Measurements from ENCODE around the gene KLHL18. TPM values are rescaled to one million over a fixed set of nuclear protein-coding genes. Genes with fewer than 3 reads are reported as not detected.
"Not testable (repeated sequence)": the region's sequence is repeated elsewhere in the genome, so short reads cannot be mapped to it uniquely, and the experiment has no call there.

Gene KLHL18
- total RNA-seq, 1 donor from 2014 or later: 48.4 TPM

GRCh38 chr3:47342812-47343211 lies 60.1 kb downstream of the KLHL18 start:
- ATAC-seq (ENCODE audit: poor library complexity): no peak
- intact Hi-C loops (cut with DNase I): no loop called here
- no peak for DNase-seq

GRCh38 chr3:47343471-47343971 lies 60.8 kb downstream of the KLHL18 start:
- ATAC-seq (ENCODE audit: poor library complexity) (no peak), DNase-seq (no peak)
- intact Hi-C loops (cut with DNase I): no loop called here

- ATAC-seq (ENCODE audit: poor library complexity) (no peak), DNase-seq (no peak)
- intact Hi-C loops (cut with DNase I): no loop called here
Observed at GRCh38 chr3:47344971-47345370, 62.2 kb downstream of the KLHL18 start.

GRCh38 chr3:47347217-47347801 lies 64.6 kb downstream of the KLHL18 start:
- DNase-seq: no peak
- peak; percentile 51 for ATAC-seq (ENCODE audit: poor library complexity)
- intact Hi-C loops (cut with DNase I): no loop called here

GRCh38 chr3:47348411-47349154 lies 65.8 kb downstream of the KLHL18 start:
- intact Hi-C loops (cut with DNase I): no loop called here
- DNase-seq: no peak
- no peak for ATAC-seq (ENCODE audit: poor library complexity)

- DNase-seq: no peak
- ATAC-seq (ENCODE audit: poor library complexity): no peak
- intact Hi-C loops (cut with DNase I): no loop called here
Observed at GRCh38 chr3:47355010-47355409, 72.3 kb downstream of the KLHL18 start.

- DNase-seq (no peak), ATAC-seq (ENCODE audit: poor library complexity) (no peak)
- intact Hi-C loops (cut with DNase I): no loop called here
Observed at GRCh38 chr3:47356201-47356600, 73.5 kb downstream of the KLHL18 start.

- ATAC-seq (ENCODE audit: poor library complexity) (no peak), DNase-seq (no peak)
- intact Hi-C loops (cut with DNase I): no loop called here
Observed at GRCh38 chr3:47359323-47359722, 76.6 kb downstream of the KLHL18 start.

GRCh38 chr3:47360110-47360517 lies 77.4 kb downstream of the KLHL18 start:
- not testable (repeated sequence) for ATAC-seq (ENCODE audit: poor library complexity)

GRCh38 chr3:47362701-47363100 lies 80.0 kb downstream of the KLHL18 start:
- intact Hi-C loops (cut with DNase I): no loop called here
- ATAC-seq (ENCODE audit: poor library complexity) (no peak), DNase-seq (no peak)

More at GRCh38 chr3:47360110-47360517, 77.4 kb downstream of the KLHL18 start:
- intact Hi-C loops (cut with DNase I); DNase-seq: not testable (repeated sequence)

GRCh38 chr3:47365213-47366153 lies 82.7 kb downstream of the KLHL18 start:
- ATAC-seq (ENCODE audit: poor library complexity) (no peak), DNase-seq (no peak)
- intact Hi-C loops (cut with DNase I): no loop called here

GRCh38 chr3:47366833-47367232 lies 84.1 kb downstream of the KLHL18 start:
- no peak for ATAC-seq (ENCODE audit: poor library complexity)
- DNase-seq: no peak
- intact Hi-C loops (cut with DNase I): no loop called here

- ATAC-seq (ENCODE audit: poor library complexity) (no peak), DNase-seq (no peak)
- intact Hi-C loops (cut with DNase I): no loop called here
Observed at GRCh38 chr3:47367631-47368030, 84.9 kb downstream of the KLHL18 start.

- ATAC-seq (ENCODE audit: poor library complexity); DNase-seq; intact Hi-C loops (cut with DNase I): not testable (repeated sequence)
Observed at GRCh38 chr3:47370020-47370419, 87.3 kb downstream of the KLHL18 start.

GRCh38 chr3:47370887-47371697 lies 88.3 kb downstream of the KLHL18 start:
- DNase-seq (peak; percentile 49), ATAC-seq (ENCODE audit: poor library complexity) (peak; percentile 38)
- intact Hi-C loops (cut with DNase I): no loop called here

GRCh38 chr3:47374587-47374986 lies 91.8 kb downstream of the KLHL18 start:
- intact Hi-C loops (cut with DNase I): no loop called here
- DNase-seq: no peak
- no peak for ATAC-seq (ENCODE audit: poor library complexity)

- no peak for DNase-seq
- no peak for ATAC-seq (ENCODE audit: poor library complexity)
- intact Hi-C loops (cut with DNase I): no loop called here
Observed at GRCh38 chr3:47376393-47376792, 93.6 kb downstream of the KLHL18 start.

GRCh38 chr3:47377186-47377585 lies 94.4 kb downstream of the KLHL18 start:
- intact Hi-C loops (cut with DNase I): no loop called here
- no peak for DNase-seq
- ATAC-seq (ENCODE audit: poor library complexity): no peak
